HEK293 (cell line): ENCODE results near the gene METTL2B.
A peak's percentile ranks its signal among the peaks of the same experiment; 100 is the strongest.
"Not testable (repeated sequence)": the region's sequence is repeated elsewhere in the genome, so short reads cannot be mapped to it uniquely, and the experiment has no call there.

Experiments
- CTCF ChIA-PET: fragments of 350-600 bp; formaldehyde crosslinking; extraction: SDS; loops from one replicate; lab custom pipeline; 2021; ENCODE audit warnings: antibody characterized with exemption; lab: Yijun Ruan, JAX
- POLR2A ChIA-PET: fragments of 300-600 bp; formaldehyde crosslinking; extraction: SDS; loops from one replicate; lab custom pipeline; 2020; ENCODE audit warnings: antibody characterized with exemption, inconsistent platforms; lab: Yijun Ruan, JAX
- H3K27ac ChIP-seq: fragments of 200-500 bp; sonication (Bioruptor generic); 2 replicates; pipeline ENCODE4 v1.5.1; 2014; ENCODE audit warnings: low read depth, low read length, control low read depth, inconsistent platforms; ENCODE audit errors: extremely low read depth
- H3K36me3 ChIP-seq, 2 experiments: fragments of 200-500 bp in 1 of 2; sonication (Bioruptor generic) in 1 of 2; 1 replicate in 1 of 2; 2 replicates in 1 of 2; pipeline ENCODE4 v1.5.1; 2014 to 2017; ENCODE audit warnings: inconsistent platforms in 2 of 2, low read length in 2 of 2; ENCODE audit not compliant: control insufficient read depth in 2 of 2, insufficient read depth in 1 of 2
- H3K4me1 ChIP-seq: fragments of 200-500 bp; sonication (Bioruptor generic); 2 replicates; pipeline ENCODE4 v1.5.1; 2014; ENCODE audit warnings: mild to moderate bottlenecking, low read length, inconsistent platforms; ENCODE audit not compliant: control insufficient read depth, insufficient read depth
- H3K4me3 ChIP-seq: 2 replicates; pipeline ENCODE4 v1.5.1; 2011; ENCODE audit warnings: low read depth, mild to moderate bottlenecking, control low read depth, low read length, moderate library complexity
- H3K9me3 ChIP-seq: fragments of 200-500 bp; sonication (Bioruptor generic); 2 replicates; pipeline ENCODE4 v1.5.1; 2014; ENCODE audit warnings: low read depth, low read length, inconsistent platforms; ENCODE audit not compliant: control insufficient read depth, insufficient read depth
- GLIS2 ChIP-seq: fragments of 450-650 bp; formaldehyde crosslinking; IDR thresholded peaks from 2 replicates; pipeline ENCODE4 v1.5.1; 2016; ENCODE audit warnings: missing biosample characterization, missing genetic modification characterization
- HIC1 ChIP-seq: fragments of 450-650 bp; formaldehyde crosslinking; IDR thresholded peaks from 2 replicates; pipeline ENCODE4 v1.5.1; 2016; ENCODE audit warnings: missing biosample characterization, missing genetic modification characterization
- KLF10 ChIP-seq: fragments of 450-650 bp; IDR thresholded peaks from 2 replicates; pipeline ENCODE4 v1.5.1; 2018; ENCODE audit warnings: missing biosample characterization, mild to moderate bottlenecking, missing genetic modification characterization
- KLF8 ChIP-seq: fragments of 450-650 bp; formaldehyde crosslinking; IDR thresholded peaks from 2 replicates; pipeline ENCODE4 v1.5.1; 2016; ENCODE audit warnings: missing biosample characterization, missing genetic modification characterization
- SP2 ChIP-seq: fragments of 450-650 bp; formaldehyde crosslinking; IDR thresholded peaks from 2 replicates; pipeline ENCODE4 v1.5.1; 2016; ENCODE audit warnings: missing biosample characterization, missing genetic modification characterization
- SP3 ChIP-seq: fragments of 450-650 bp; formaldehyde crosslinking; IDR thresholded peaks from 2 replicates; pipeline ENCODE4 v1.5.1; 2016; ENCODE audit warnings: missing biosample characterization, missing genetic modification characterization
- YY1 ChIP-seq: fragments of 450-650 bp; formaldehyde crosslinking; IDR thresholded peaks from 2 replicates; pipeline ENCODE4 v1.5.1; 2018; ENCODE audit warnings: missing biosample characterization, missing genetic modification characterization
- ZBTB17 ChIP-seq: fragments of 450-650 bp; formaldehyde crosslinking; IDR thresholded peaks from 2 replicates; pipeline ENCODE4 v1.5.1; 2016; ENCODE audit warnings: missing biosample characterization, missing genetic modification characterization
- ZBTB20 ChIP-seq: fragments of 450-650 bp; formaldehyde crosslinking; IDR thresholded peaks from 2 replicates; pipeline ENCODE4 v1.5.1; 2016; ENCODE audit warnings: missing biosample characterization, missing genetic modification characterization
- ZBTB48 ChIP-seq: fragments of 450-650 bp; formaldehyde crosslinking; IDR thresholded peaks from 2 replicates; pipeline ENCODE4 v1.5.1; 2016; ENCODE audit warnings: missing biosample characterization, missing genetic modification characterization
- ZBTB8A ChIP-seq: fragments of 450-650 bp; formaldehyde crosslinking; IDR thresholded peaks from 2 replicates; pipeline ENCODE4 v1.5.1; 2016; ENCODE audit warnings: missing biosample characterization, missing genetic modification characterization
- ZNF184 ChIP-seq: fragments of 450-650 bp; IDR thresholded peaks from 2 replicates; pipeline ENCODE4 v1.5.1; 2018; ENCODE audit warnings: missing biosample characterization, mild to moderate bottlenecking, missing genetic modification characterization
- ZNF335 ChIP-seq: fragments of 450-650 bp; formaldehyde crosslinking; conservative IDR thresholded peaks from 2 replicates; pipeline ENCODE4 v1.5.1; 2016; ENCODE audit warnings: missing biosample characterization, missing genetic modification characterization
- ZNF341 ChIP-seq: fragments of 450-650 bp; formaldehyde crosslinking; IDR thresholded peaks from 2 replicates; pipeline ENCODE4; 2016; ENCODE audit warnings: low read depth, missing biosample characterization, missing genetic modification characterization
- ZNF571 ChIP-seq: fragments of 450-650 bp; formaldehyde crosslinking; IDR thresholded peaks from 2 replicates; pipeline ENCODE4 v1.5.0; 2017; ENCODE audit warnings: missing biosample characterization, missing genetic modification characterization
- ZNF660 ChIP-seq: fragments of 450-650 bp; IDR thresholded peaks from 2 replicates; pipeline ENCODE4 v1.5.1; 2018; ENCODE audit warnings: missing biosample characterization, mild to moderate bottlenecking, missing genetic modification characterization
- ZNF692 ChIP-seq: fragments of 450-650 bp; formaldehyde crosslinking; IDR thresholded peaks from 2 replicates; pipeline ENCODE4 v1.5.1; 2016; ENCODE audit warnings: missing biosample characterization, missing genetic modification characterization
- ZSCAN30 ChIP-seq: fragments of 450-650 bp; IDR thresholded peaks from 2 replicates; pipeline ENCODE4 v1.5.1; 2018; ENCODE audit warnings: missing biosample characterization, mild to moderate bottlenecking, missing genetic modification characterization, moderate library complexity
- ZXDB ChIP-seq: fragments of 450-650 bp; formaldehyde crosslinking; IDR thresholded peaks from 2 replicates; pipeline ENCODE4 v1.5.1; 2016; ENCODE audit warnings: missing biosample characterization, missing genetic modification characterization
- TF ChIP-seq, protein P1 (sequence below): fragments of 450-650 bp; formaldehyde crosslinking; optimal IDR thresholded peaks from 2 replicates; pipeline ENCODE3; 2016; ENCODE audit warnings: missing biosample characterization, mild to moderate bottlenecking, missing genetic modification characterization

The METTL2B gene

GRCh38 chr7:128530121-128530854 lies 53.7 kb downstream of the METTL2B start:
- POLR2A ChIA-PET, H3K4me1 ChIP-seq, H3K9me3 ChIP-seq, CTCF ChIA-PET: not testable (repeated sequence)
- Histone ChIP-seq H3K27ac (peak overlapping the region; percentile 88), H3K4me3 (peak overlapping the region; percentile 46), H3K36me3 (peaks cover 3 to 14% of the 10 kb centered on the region in 2 experiments; a peak in 2 of 3 replicates)
- peak; percentile 76 for TF ChIP-seq GLIS2 (tag by site-specific recombination)
- TF ChIP-seq ZNF341 (tag by site-specific recombination): peak; percentile 56
- TF ChIP-seq HIC1 (tag by site-specific recombination): peak; percentile 75
- peak; percentile 48; the same call in 1 of the 2 replicates for TF ChIP-seq ZBTB20
- TF ChIP-seq ZBTB48 (tag by site-specific recombination): peak; percentile 80
- 0 out of 2 replicates have a peak, but pooled peaks have one; percentile 16 for TF ChIP-seq ZNF335
- peak; percentile 54 for TF ChIP-seq SP2
- peak; percentile 46; the same call in 1 of the 2 replicates for TF ChIP-seq SP3 (tag by site-specific recombination)
- TF ChIP-seq, protein P1, sequence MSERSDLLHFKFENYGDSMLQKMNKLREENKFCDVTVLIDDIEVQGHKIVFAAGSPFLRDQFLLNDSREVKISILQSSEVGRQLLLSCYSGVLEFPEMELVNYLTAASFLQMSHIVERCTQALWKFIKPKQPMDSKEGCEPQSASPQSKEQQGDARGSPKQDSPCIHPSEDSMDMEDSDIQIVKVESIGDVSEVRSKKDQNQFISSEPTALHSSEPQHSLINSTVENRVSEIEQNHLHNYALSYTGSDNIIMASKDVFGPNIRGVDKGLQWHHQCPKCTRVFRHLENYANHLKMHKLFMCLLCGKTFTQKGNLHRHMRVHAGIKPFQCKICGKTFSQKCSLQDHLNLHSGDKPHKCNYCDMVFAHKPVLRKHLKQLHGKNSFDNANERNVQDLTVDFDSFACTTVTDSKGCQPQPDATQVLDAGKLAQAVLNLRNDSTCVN (tag by site-specific recombination): peak; percentile 10
- TF ChIP-seq ZBTB17 (tag by site-specific recombination): peak; percentile 25; the same call in 1 of the 2 replicates

- ChIA-PET CTCF (no interaction called here), POLR2A (no interaction called here)
- Histone ChIP-seq H3K4me3 (peak overlapping the region; percentile 46), H3K9me3 (no peaks in the 10 kb centered on the region), H3K4me1 (no peaks in the 10 kb centered on the region; the same call in 1 of the 2 replicates), H3K36me3 (peaks cover 3 to 15% of the 10 kb centered on the region in 2 experiments; a peak in 2 of 3 replicates), H3K27ac (peak overlapping the region; percentile 88)
- no peak for TF ChIP-seq ZNF571
- TF ChIP-seq, protein P1 (tag by site-specific recombination): peak; percentile 1
These were observed 54.2 kb downstream of the METTL2B start for GRCh38 chr7:128530855-128531104.

DNA sequence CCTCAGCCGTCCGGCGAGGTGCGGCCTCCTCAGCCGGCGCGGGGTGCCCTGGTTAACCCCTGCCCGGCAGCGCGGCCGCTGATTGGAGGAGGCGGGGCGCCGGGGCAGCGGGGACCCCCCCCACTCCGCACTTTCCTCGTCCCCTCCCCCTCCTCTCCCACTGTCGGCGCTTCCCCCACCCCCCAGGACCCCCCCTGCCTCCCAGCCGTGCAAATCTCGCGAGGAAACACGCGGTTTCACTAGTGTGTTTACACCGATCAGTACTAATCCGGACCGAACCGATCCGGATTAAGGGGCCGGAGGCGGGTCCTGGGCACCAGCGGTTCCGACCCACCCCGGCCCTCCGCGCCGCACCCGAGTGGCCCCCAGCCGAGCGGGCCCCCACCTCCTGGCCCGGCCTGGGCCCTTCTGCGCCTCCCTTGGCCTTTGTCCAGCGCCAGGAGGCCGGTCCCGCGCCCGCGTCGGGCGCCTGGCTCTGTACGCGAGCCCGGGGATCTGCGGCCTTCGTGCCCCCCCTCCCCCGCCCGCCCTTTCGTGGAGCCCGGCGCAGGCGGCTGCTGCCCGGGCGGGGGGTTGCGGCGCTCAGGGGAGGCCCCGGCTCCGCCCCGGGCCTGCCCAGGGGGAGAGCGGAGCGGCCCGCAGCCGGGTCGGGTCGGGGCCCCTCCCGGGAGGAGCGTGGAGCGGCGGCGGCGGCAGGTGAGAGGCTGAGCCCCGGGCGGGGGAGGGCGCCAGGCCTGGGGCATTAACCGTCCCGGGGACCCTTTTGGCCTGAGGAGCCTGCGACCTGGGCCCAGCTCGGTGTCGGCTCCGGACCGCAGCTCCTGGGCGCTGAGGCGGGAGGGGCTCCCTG lies 54.8 kb downstream of the METTL2B start:
- POLR2A ChIA-PET, CTCF ChIA-PET, H3K4me1 ChIP-seq, H3K9me3 ChIP-seq: not testable (repeated sequence)
- peak overlapping the region; percentile 46 for H3K4me3 ChIP-seq
- peak overlapping the region; percentile 88 for H3K27ac ChIP-seq
- peaks cover 3 to 15% of the 10 kb centered on the region in 2 experiments; a peak in 2 of 3 replicates for H3K36me3 ChIP-seq
- TF ChIP-seq ZSCAN30 (tag by site-specific recombination) (peak; percentile 79), GLIS2 (tag by site-specific recombination) (peak; percentile 49; the same call in 1 of the 2 replicates), KLF8 (tag by site-specific recombination) (peak; percentile 29; the same call in 1 of the 2 replicates), ZNF184 (tag by site-specific recombination) (0 out of 2 replicates have a peak, but pooled peaks have one; percentile 22), ZNF660 (tag by site-specific recombination) (peak; percentile 84), ZBTB8A (tag by site-specific recombination) (peak; percentile 44; the same call in 1 of the 2 replicates), YY1 (0 out of 2 replicates have a peak, but pooled peaks have one; percentile 33), ZXDB (tag by site-specific recombination) (0 out of 2 replicates have a peak, but pooled peaks have one; percentile 17), KLF10 (peak; percentile 17; the same call in 1 of the 2 replicates), ZNF692 (tag by site-specific recombination) (0 out of 2 replicates have a peak, but pooled peaks have one; percentile 35)
- TF ChIP-seq, protein P1 (tag by site-specific recombination): peak; percentile 46
